Measurements from ENCODE around the gene OR56A4. TPM values are rescaled to one million over a fixed set of nuclear protein-coding genes. Genes with fewer than 3 reads are reported as not detected.

Gene OR56A4
- polyA plus RNA-seq: not detected in 2 replicates

GRCh38 chr11:6006846-6007245, at the start of gene OR56A4:
Gene OR56A4 (minus strand): TSS chr11:6006946. CDS start chr11:6002992, 3,954 bp downstream.

GRCh38 chr11:6030708-6031405, 24.1 kb upstream of the OR56A4 start, which contains the start of gene OR56A1:
Gene OR56A1 (minus strand): TSS chr11:6030758. CDS start chr11:6027692, 3,066 bp downstream.

GRCh38 chr11:5986885-5987284, 19.9 kb downstream of the OR56A4 start, which contains the start of gene OR52L1:
Gene OR52L1 (minus strand): TSS chr11:5986985. CDS start chr11:5986930, 55 bp downstream.

GRCh38 chr11:5968394-5968793, 38.4 kb downstream of the OR56A4 start, which contains the start of gene OR56A5:
Gene OR56A5 (minus strand): TSS chr11:5968494. CDS start chr11:5968494, 0 bp downstream.

Other genes starting within 250 kb of the OR56A4 start
- gene OR52N5, start 223.6 kb downstream of the OR56A4 start, polyA plus RNA-seq: not detected in 2 replicates
- not detected in 2 replicates for gene OR52N1, start 215.7 kb downstream of the OR56A4 start, polyA plus RNA-seq
- gene OR52N2, start 198.0 kb downstream of the OR56A4 start, polyA plus RNA-seq: not detected in 2 replicates
- not detected in 2 replicates for gene OR52E6, start 165.0 kb downstream of the OR56A4 start, polyA plus RNA-seq
- not detected in 2 replicates for gene OR52E8, start 149.3 kb downstream of the OR56A4 start, polyA plus RNA-seq
- gene OR52E4, start 126.3 kb downstream of the OR56A4 start, polyA plus RNA-seq: not detected in 2 replicates
- not detected in 2 replicates for gene OR52E5, start 113.7 kb downstream of the OR56A4 start, polyA plus RNA-seq
- gene OR56A3, start 64.7 kb downstream of the OR56A4 start, polyA plus RNA-seq: not detected in 2 replicates
- gene OR56A5, start 38.5 kb downstream of the OR56A4 start, polyA plus RNA-seq: not detected in 2 replicates
- not detected in 2 replicates for gene OR52L1, start 20.0 kb downstream of the OR56A4 start, polyA plus RNA-seq
- gene OR56A1, start 23.8 kb upstream of the OR56A4 start, polyA plus RNA-seq: not detected in 2 replicates
- gene OR56B4, start 100.7 kb upstream of the OR56A4 start, polyA plus RNA-seq: not detected in 2 replicates
- not detected in 2 replicates for gene OR52B2, start 163.4 kb upstream of the OR56A4 start, polyA plus RNA-seq
- gene OR52W1, start 192.3 kb upstream of the OR56A4 start, polyA plus RNA-seq: not detected in 2 replicates
- not detected in 2 replicates for gene C11orf42, start 198.6 kb upstream of the OR56A4 start, polyA plus RNA-seq
- gene FHIP1B, start 227.7 kb upstream of the OR56A4 start, polyA plus RNA-seq: 3.9 and 9.0 TPM in 2 replicates
- not detected in 2 replicates for gene CNGA4, start 232.1 kb upstream of the OR56A4 start, polyA plus RNA-seq